Right atrium auricular region (tissue), 2 donors: Measurements from ENCODE around the gene CALML4. TPM values are rescaled to one million over a fixed set of nuclear protein-coding genes. Genes with fewer than 3 reads are reported as not detected.
"Not testable (repeated sequence)": the region's sequence is repeated elsewhere in the genome, so short reads cannot be mapped to it uniquely, and the experiment has no call there.

Experiments used
- DNase-seq: peaks from one replicate; pipeline ENCODE4 v3.0.0-alpha.2; 2019; ENCODE audit warnings: low spot score
- H3K27ac ChIP-seq, 2 donors: fragments of 200-600 bp; sonication (generic); 1 replicate in 1 of 2; 2 replicates in 1 of 2; pipeline ENCODE4 v1.5.1; 2016 to 2019
- H3K27me3 ChIP-seq, 2 donors: fragments of 200-600 bp; sonication (generic); one replicate each; pipeline versions ENCODE4 v1.5.1 to v1.6.0; 2017 to 2019
- H3K36me3 ChIP-seq: fragments of 200-600 bp; sonication (generic); one replicate; pipeline ENCODE4 v1.5.1; 2016
- H3K4me1 ChIP-seq, 2 donors: fragments of 200-600 bp; sonication (generic); one replicate each; pipeline versions ENCODE4 v1.5.1 to v1.6.0; 2017 to 2019
- H3K4me3 ChIP-seq, 2 donors: fragments of 200-600 bp; sonication (generic); 1 replicate in 1 of 2; 2 replicates in 1 of 2; pipeline ENCODE4 v1.5.1; 2017 to 2019; ENCODE audit warnings: mild to moderate bottlenecking in 1 of 2, moderate library complexity in 1 of 2
- H3K9me3 ChIP-seq, 2 donors: fragments of 200-600 bp; sonication (generic); one replicate each; pipeline ENCODE4 v1.5.1; 2019
- CTCF ChIP-seq, 2 donors: fragments of 200-600 bp; sonication (generic); IDR thresholded peaks; one replicate each; pipeline ENCODE4 v1.5.1; 2019; ENCODE audit warnings: antibody characterized with exemption in 2 of 2
- total RNA-seq, 2 donors: library from RNA; depleted of rRNA; stranded (reverse); fragments of >200 nt; gene quantifications; one replicate each; pipeline ENCODE4 v1.1.0, GENCODE V29; 2016

The CALML4 gene
- total RNA-seq, 2 donors from 2014 or later: 0.52 to 2.1 TPM

GRCh38 chr15:68214838-68215254, 9.7 kb upstream of the CALML4 start:
- Histone ChIP-seq H3K36me3 (peaks cover 4% of the 10 kb centered on the region), H3K4me3 (no peak overlapping the region), H3K4me1 (peaks cover 0 to 9% of the 10 kb centered on the region in 2 donors), H3K27me3 (no peaks in the 10 kb centered on the region), H3K9me3 (no peaks in the 10 kb centered on the region), H3K27ac (no peak overlapping the region)
- DNase-seq: no peak
- no peak for TF ChIP-seq CTCF (IDR thresholded peaks at IDR 0.05)

GRCh38 chr15:68213991-68214837, 9.1 kb upstream of the CALML4 start:
- Histone ChIP-seq H3K27ac (no peak overlapping the region), H3K4me1 (peaks cover 0 to 9% of the 10 kb centered on the region in 2 donors), H3K9me3 (no peaks in the 10 kb centered on the region), H3K27me3 (no peaks in the 10 kb centered on the region), H3K4me3 (no peak overlapping the region), H3K36me3 (peaks cover 4% of the 10 kb centered on the region)
- DNase-seq: no peak
- TF ChIP-seq CTCF (IDR thresholded peaks at IDR 0.05): no peak

GRCh38 chr15:68213491-68213845, 8.3 kb upstream of the CALML4 start:
- not testable (repeated sequence) for H3K9me3 ChIP-seq, H3K27me3 ChIP-seq, H3K27ac ChIP-seq, H3K4me3 ChIP-seq, DNase-seq, H3K36me3 ChIP-seq, H3K4me1 ChIP-seq

GRCh38 chr15:68211656-68212320, 6.7 kb upstream of the CALML4 start:
- TF ChIP-seq CTCF (IDR thresholded peaks at IDR 0.05): no peak
- Histone ChIP-seq H3K36me3 (no peaks in the 10 kb centered on the region), H3K27ac (no peak overlapping the region), H3K4me3 (no peak overlapping the region), H3K27me3 (no peaks in the 10 kb centered on the region), H3K9me3 (no peaks in the 10 kb centered on the region), H3K4me1 (peaks cover 0 to 9% of the 10 kb centered on the region in 2 donors)
- DNase-seq: no peak

- DNase-seq: peak; percentile 69
- H3K4me3 ChIP-seq: no peak overlapping the region
- peak; percentile 91 to 93 for TF ChIP-seq CTCF (IDR thresholded peaks at IDR 0.05)
- no peaks in the 10 kb centered on the region for H3K27me3 ChIP-seq
- no peak overlapping the region for H3K27ac ChIP-seq
- peaks cover 0 to 15% of the 10 kb centered on the region in 2 donors for H3K4me1 ChIP-seq
- H3K9me3 ChIP-seq: no peaks in the 10 kb centered on the region
- no peaks in the 10 kb centered on the region for H3K36me3 ChIP-seq
These were observed 5.9 kb upstream of the CALML4 start for GRCh38 chr15:68210821-68211655.

GRCh38 chr15:68210409-68210756, 5.3 kb upstream of the CALML4 start:
- no peak overlapping the region for H3K4me3 ChIP-seq
- no peaks in the 10 kb centered on the region for H3K36me3 ChIP-seq
- TF ChIP-seq CTCF (IDR thresholded peaks at IDR 0.05): no peak
- H3K9me3 ChIP-seq: no peaks in the 10 kb centered on the region
- no peak overlapping the region for H3K27ac ChIP-seq
- no peaks in the 10 kb centered on the region for H3K27me3 ChIP-seq
- H3K4me1 ChIP-seq: peaks cover 0 to 22% of the 10 kb centered on the region in 2 donors
- DNase-seq: no peak
